Gastroesophageal sphincter (tissue), 4 donors: ENCODE measurements around the gene ECHDC3. TPM values are rescaled to one million over a fixed set of nuclear protein-coding genes. Genes with fewer than 3 reads are reported as not detected.

Experiments used
- ATAC-seq: fragments of 150-250 bp; one replicate; pipeline ENCODE4 v1.9.1; 2016; ENCODE audit warnings: mild to moderate bottlenecking, moderate library complexity
- H3K27ac ChIP-seq, 4 donors: fragments of 200-600 bp; sonication (generic) in 3 of 4; 1 replicate in 3 of 4; 2 replicates in 1 of 4; pipeline ENCODE4 v1.5.1; 2016 to 2019
- H3K27me3 ChIP-seq: fragments of 200-600 bp; sonication (generic); one replicate; pipeline ENCODE4 v1.5.1; 2019
- H3K36me3 ChIP-seq, 2 donors: fragments of 200-600 bp; sonication (generic); one replicate each; pipeline ENCODE4 v1.5.1; 2019; ENCODE audit warnings: control low read depth in 1 of 2
- H3K4me1 ChIP-seq, 3 donors: fragments of 200-600 bp; sonication (generic); 1 replicate in 2 of 3; 2 replicates in 1 of 3; pipeline ENCODE4 v1.5.1; 2016 to 2019; ENCODE audit warnings: control low read depth in 2 of 3
- H3K4me3 ChIP-seq, 2 donors: fragments of 200-600 bp; sonication (generic); one replicate each; pipeline ENCODE4 v1.5.1; 2019; ENCODE audit warnings: mild to moderate bottlenecking in 1 of 2, moderate library complexity in 1 of 2
- H3K9me3 ChIP-seq, 3 donors: fragments of 200-600 bp; sonication (generic); one replicate each; pipeline ENCODE4 v1.5.1; 2017 to 2019; ENCODE audit warnings: control low read depth in 2 of 3
- EP300 ChIP-seq: sonication (generic); formaldehyde crosslinking; IDR thresholded peaks from one replicate; pipeline ENCODE4 v1.6.1; 2017; ENCODE audit warnings: antibody characterized with exemption, mild to moderate bottlenecking
- POLR2A ChIP-seq, 2 donors: fragments of 450-650 bp; IDR thresholded peaks; one replicate each; pipeline ENCODE4 v1.6.1; 2017; ENCODE audit warnings: antibody characterized with exemption in 2 of 2, mild to moderate bottlenecking in 2 of 2, moderate library complexity in 1 of 2
- POLR2AphosphoS5 ChIP-seq: sonication (generic); formaldehyde crosslinking; IDR thresholded peaks from one replicate; pipeline ENCODE4 v1.6.1; 2017; ENCODE audit warnings: antibody characterized with exemption
- WGBS, 2 donors: methylation state at CpG; one replicate each; pipeline ENCODE4 v1.1.5; 2018; ENCODE audit warnings: low coverage in 1 of 2; 5-methylcytosine and 5-hydroxymethylcytosine counted together
- total RNA-seq, 4 donors: library from RNA; depleted of rRNA; stranded (reverse); fragments of >200 nt; gene quantifications; one replicate each; pipeline ENCODE4 v1.1.0, GENCODE V29; 2016
- TF ChIP-seq, protein P1 (sequence below), 4 experiments: fragments of 200-600 bp in 2 of 4; fragments of 450-650 bp in 2 of 4; sonication (generic) in 1 of 4; IDR thresholded peaks; one replicate each; pipeline ENCODE4 v1.5.1; 2017 to 2019; ENCODE audit warnings: antibody characterized with exemption in 4 of 4, mild to moderate bottlenecking in 2 of 4, moderate library complexity in 2 of 4

ECHDC3 gene
- total RNA-seq, 4 donors from 2014 or later, result 7.3 to 19.3 (median 14.0) TPM

GRCh38 chr10:11798845-11799735, 56.9 kb downstream of the ECHDC3 start:
- 74 to 79% methylated on average over 4 to 8 of the region's 18 CpGs for WGBS, 2 donors
- ATAC-seq, result no peak
- TF ChIP-seq POLR2A (IDR thresholded peaks at IDR 0.05), result no peak
- Histone ChIP-seq H3K9me3 (no peaks in the 10 kb centered on the region), H3K36me3 (no peaks in the 10 kb centered on the region), H3K4me3 (no peak overlapping the region), H3K27me3 (no peaks in the 10 kb centered on the region), H3K27ac (no peak overlapping the region), H3K4me1 (no peaks in the 10 kb centered on the region)

DNA sequence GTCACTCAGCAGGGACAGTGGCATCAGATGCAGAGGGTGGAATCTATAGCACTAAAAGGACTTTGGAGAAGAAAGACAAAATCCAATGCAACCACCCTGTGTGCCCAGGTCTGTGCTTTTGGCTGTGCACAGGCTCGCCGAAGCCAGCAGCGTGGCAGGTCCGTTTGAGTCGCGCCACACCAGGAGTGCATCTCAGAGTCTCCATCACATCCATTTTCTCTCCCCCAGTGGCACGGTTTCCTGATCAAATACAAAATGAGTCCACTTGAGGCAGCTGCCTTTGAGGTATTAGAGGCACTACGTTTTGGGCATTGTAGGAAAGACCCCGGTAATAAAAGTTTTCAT, 57.5 kb downstream of the ECHDC3 start:
- no peaks in the 10 kb centered on the region for H3K9me3 ChIP-seq
- no peak for TF ChIP-seq POLR2AphosphoS5
- TF ChIP-seq POLR2A (IDR thresholded peaks at IDR 0.05), result no peak
- TF ChIP-seq, protein P1, sequence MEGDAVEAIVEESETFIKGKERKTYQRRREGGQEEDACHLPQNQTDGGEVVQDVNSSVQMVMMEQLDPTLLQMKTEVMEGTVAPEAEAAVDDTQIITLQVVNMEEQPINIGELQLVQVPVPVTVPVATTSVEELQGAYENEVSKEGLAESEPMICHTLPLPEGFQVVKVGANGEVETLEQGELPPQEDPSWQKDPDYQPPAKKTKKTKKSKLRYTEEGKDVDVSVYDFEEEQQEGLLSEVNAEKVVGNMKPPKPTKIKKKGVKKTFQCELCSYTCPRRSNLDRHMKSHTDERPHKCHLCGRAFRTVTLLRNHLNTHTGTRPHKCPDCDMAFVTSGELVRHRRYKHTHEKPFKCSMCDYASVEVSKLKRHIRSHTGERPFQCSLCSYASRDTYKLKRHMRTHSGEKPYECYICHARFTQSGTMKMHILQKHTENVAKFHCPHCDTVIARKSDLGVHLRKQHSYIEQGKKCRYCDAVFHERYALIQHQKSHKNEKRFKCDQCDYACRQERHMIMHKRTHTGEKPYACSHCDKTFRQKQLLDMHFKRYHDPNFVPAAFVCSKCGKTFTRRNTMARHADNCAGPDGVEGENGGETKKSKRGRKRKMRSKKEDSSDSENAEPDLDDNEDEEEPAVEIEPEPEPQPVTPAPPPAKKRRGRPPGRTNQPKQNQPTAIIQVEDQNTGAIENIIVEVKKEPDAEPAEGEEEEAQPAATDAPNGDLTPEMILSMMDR (IDR thresholded peaks at IDR 0.05), result no peak
- no peak for TF ChIP-seq EP300
- no peak overlapping the region for H3K4me3 ChIP-seq
- H3K27ac ChIP-seq, result no peak overlapping the region
- ATAC-seq, result no peak
- no peaks in the 10 kb centered on the region for H3K4me1 ChIP-seq
- 72 to 92% methylated on average over 3 to 9 of the region's 9 CpGs for WGBS, 2 donors
- H3K36me3 ChIP-seq, result no peaks in the 10 kb centered on the region
- H3K27me3 ChIP-seq, result no peaks in the 10 kb centered on the region

DNA sequence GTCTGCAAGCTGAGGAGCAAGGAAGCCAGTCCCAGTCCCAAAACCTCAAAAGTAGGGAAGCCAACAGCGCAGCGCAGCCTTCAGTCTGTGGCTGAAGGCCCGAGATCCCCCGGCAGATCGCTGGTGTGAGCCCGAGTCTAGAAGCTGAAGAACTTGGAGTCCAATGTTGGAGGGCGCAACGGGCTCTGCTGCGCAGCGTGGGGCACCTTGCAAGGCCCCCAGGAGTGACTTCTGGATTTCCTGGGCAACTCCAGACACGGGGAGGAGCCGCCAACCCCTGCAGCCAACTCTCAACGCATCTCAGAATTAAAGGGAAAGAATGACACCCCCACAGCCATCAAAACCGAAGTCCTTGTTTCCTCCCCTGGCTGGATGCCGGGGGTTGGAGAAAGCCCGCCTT, 62.2 kb downstream of the ECHDC3 start:
- Histone ChIP-seq H3K36me3 (no peaks in the 10 kb centered on the region), H3K27me3 (peaks cover 6% of the 10 kb centered on the region), H3K4me1 (no peaks in the 10 kb centered on the region), H3K9me3 (no peaks in the 10 kb centered on the region), H3K27ac (no peak overlapping the region), H3K4me3 (no peak overlapping the region)
- TF ChIP-seq POLR2A (IDR thresholded peaks at IDR 0.05) (no peak), POLR2AphosphoS5 (no peak), EP300 (no peak)
- TF ChIP-seq, protein P1 (IDR thresholded peaks at IDR 0.05), result no peak
- WGBS, 2 donors, result 87% methylated on average over 7 of the region's 16 CpGs; no CpG with 5 or more reads in 1 of the 2 donors
- no peak for ATAC-seq

DNA sequence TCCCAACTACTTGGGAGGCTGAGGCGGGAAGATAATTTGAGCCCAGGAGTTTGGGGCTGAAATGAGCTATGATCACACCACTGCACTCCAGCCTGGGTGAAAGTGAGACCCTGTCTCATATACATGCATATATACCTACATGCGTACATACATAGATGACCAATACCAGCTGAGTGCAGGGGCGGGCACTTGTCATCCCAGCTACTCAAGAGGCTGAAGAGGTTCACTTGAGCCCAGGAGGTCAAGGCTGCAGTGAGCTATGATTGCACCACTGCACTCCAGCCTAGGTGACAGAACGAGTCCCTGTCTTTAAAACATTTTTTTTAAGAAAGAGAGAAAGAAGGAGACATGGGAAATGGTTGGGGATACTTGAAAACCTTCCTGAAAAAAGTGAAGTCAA, 63.6 kb downstream of the ECHDC3 start:
- ATAC-seq, result no peak
- Histone ChIP-seq H3K27me3 (peaks cover 21% of the 10 kb centered on the region), H3K4me3 (no peak overlapping the region), H3K27ac (no peak overlapping the region), H3K9me3 (no peaks in the 10 kb centered on the region), H3K4me1 (no peaks in the 10 kb centered on the region), H3K36me3 (no peaks in the 10 kb centered on the region)
- TF ChIP-seq EP300 (no peak), POLR2AphosphoS5 (no peak), POLR2A (IDR thresholded peaks at IDR 0.05) (no peak)
- TF ChIP-seq, protein P1 (IDR thresholded peaks at IDR 0.05), result no peak
- 100% methylated on average over 1 of the region's 4 CpGs; no CpG with 5 or more reads in 1 of the 2 donors for WGBS, 2 donors

DNA sequence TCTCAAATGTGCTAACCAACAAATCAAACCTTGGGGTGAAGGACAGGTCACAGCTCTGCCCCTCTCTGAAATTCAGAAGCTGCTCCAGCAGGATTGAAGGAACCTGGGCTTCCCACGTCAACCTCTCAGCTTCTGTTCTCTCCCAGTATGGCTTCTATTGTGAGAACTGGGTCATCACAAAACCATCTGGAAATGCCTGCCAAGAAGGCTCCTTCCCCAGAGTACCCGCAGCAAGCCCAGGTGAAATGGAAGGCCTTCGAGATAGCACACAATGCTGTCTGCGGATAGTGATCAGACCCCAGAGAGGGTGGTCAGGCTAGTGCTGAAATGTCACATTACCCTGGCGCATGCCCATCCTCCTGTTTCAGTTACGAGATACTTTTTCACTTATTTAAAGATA, 64.5 kb downstream of the ECHDC3 start:
- Histone ChIP-seq H3K27ac (no peak overlapping the region), H3K9me3 (no peaks in the 10 kb centered on the region), H3K27me3 (peaks cover 24% of the 10 kb centered on the region), H3K36me3 (no peaks in the 10 kb centered on the region), H3K4me3 (no peak overlapping the region), H3K4me1 (no peaks in the 10 kb centered on the region)
- ATAC-seq, result no peak
- 89% methylated on average over 4 of the region's 6 CpGs; no CpG with 5 or more reads in 1 of the 2 donors for whole genome bisulfite sequencing, 2 donors
- no peak for TF ChIP-seq POLR2A (IDR thresholded peaks at IDR 0.05)
- TF ChIP-seq EP300, result no peak
- TF ChIP-seq, protein P1 (IDR thresholded peaks at IDR 0.05), result no peak
- TF ChIP-seq POLR2AphosphoS5, result no peak
